Neural cell (in vitro differentiated cells): Measurements from ENCODE around the gene RRP1. TPM values are rescaled to one million over a fixed set of nuclear protein-coding genes. Genes with fewer than 3 reads are reported as not detected.
"Not testable (repeated sequence)": the region's sequence is repeated elsewhere in the genome, so short reads cannot be mapped to it uniquely, and the experiment has no call there.

Source experiments
- H2AFZ ChIP-seq: fragments of 200-600, 300-800 bp; sonication (generic), shearing (Covaris generic); 2 replicates; pipeline ENCODE4 v1.6.0; 2014; ENCODE audit warnings: low read depth, mild to moderate bottlenecking, antibody characterized with exemption, low read length, moderate library complexity
- H3F3A ChIP-seq: fragments of 200-600 bp; shearing (Covaris generic); 2 replicates; pipeline ENCODE4 v1.6.1; 2016; ENCODE audit warnings: mild to moderate bottlenecking, moderate library complexity, mixed read lengths, antibody characterized with exemption, low read length; ENCODE audit not compliant: insufficient read depth, poor library complexity, severe bottlenecking
- H3K27ac ChIP-seq: fragments of 200-600, 300-800 bp; sonication (generic), shearing (Covaris generic); 2 replicates; pipeline ENCODE4 v1.5.1; 2014; ENCODE audit warnings: mild to moderate bottlenecking, low read length, moderate library complexity
- H3K27me3 ChIP-seq: fragments of 300-800, 200-600 bp; sonication (generic), shearing (Covaris generic); 2 replicates; pipeline ENCODE4 v1.6.0; 2014; ENCODE audit warnings: mild to moderate bottlenecking, low read depth, low read length, moderate library complexity; ENCODE audit not compliant: insufficient read depth
- H3K36me3 ChIP-seq: fragments of 300-800, 200-600 bp; sonication (generic), shearing (Covaris generic); 2 replicates; pipeline ENCODE4 v1.5.1; 2014; ENCODE audit warnings: mild to moderate bottlenecking, antibody characterized with exemption, low read length, moderate library complexity; ENCODE audit not compliant: insufficient read depth
- H3K4me2 ChIP-seq: fragments of 300-800, 200-600 bp; sonication (generic), shearing (Covaris generic); 2 replicates; pipeline ENCODE4 v1.6.0; 2014; ENCODE audit warnings: mild to moderate bottlenecking, low read length
- H3K4me3 ChIP-seq: fragments of 300-800, 200-600 bp; sonication (generic), shearing (Covaris generic); 2 replicates; pipeline ENCODE4 v1.5.1; 2014; ENCODE audit warnings: mild to moderate bottlenecking, low read length, moderate library complexity
- H3K79me2 ChIP-seq: fragments of 200-600 bp; shearing (Covaris generic); replicated peaks from 2 replicates; pipeline ENCODE4 v1.6.0; 2014; ENCODE audit warnings: mild to moderate bottlenecking, low read length, moderate library complexity; ENCODE audit not compliant: insufficient read depth
- H3K9ac ChIP-seq: fragments of 300-800, 200-600 bp; sonication (generic), shearing (Covaris generic); 2 replicates; pipeline ENCODE4 v1.6.1; 2016; ENCODE audit warnings: mild to moderate bottlenecking, low read length, mixed read lengths
- H3K9me2 ChIP-seq: fragments of 200-600 bp; shearing (Covaris generic); 2 replicates; pipeline ENCODE4 v1.6.1; 2016; ENCODE audit warnings: mild to moderate bottlenecking, low read length, mixed read lengths; ENCODE audit not compliant: insufficient read depth
- H3K9me3 ChIP-seq: fragments of 200-600, 300-800 bp; sonication (generic), shearing (Covaris generic); 2 replicates; pipeline ENCODE4 v1.6.1; 2016; ENCODE audit warnings: mild to moderate bottlenecking, mixed run types, low read length, moderate library complexity, mixed read lengths
- H4K20me1 ChIP-seq: fragments of 200-600 bp; shearing (Covaris generic); 2 replicates; pipeline ENCODE4 v1.6.1; 2016; ENCODE audit warnings: mild to moderate bottlenecking, mixed run types; ENCODE audit not compliant: insufficient read depth
- EP300 ChIP-seq: fragments of 450-650 bp; conservative IDR thresholded peaks from 2 replicates; pipeline ENCODE4 v1.6.1; 2014; ENCODE audit warnings: antibody characterized with exemption, mild to moderate bottlenecking, moderate library complexity; ENCODE audit not compliant: poor library complexity, severe bottlenecking
- EZH2 ChIP-seq: fragments of 200-600, 300-800 bp; shearing (Covaris generic), sonication (generic); IDR thresholded peaks from 2 replicates; pipeline ENCODE4 v1.6.1; 2014; ENCODE audit warnings: antibody characterized with exemption, low read length, borderline replicate concordance, mild to moderate bottlenecking; ENCODE audit not compliant: insufficient read depth, poor library complexity, severe bottlenecking
- MXI1 ChIP-seq: fragments of 450-650 bp; conservative IDR thresholded peaks from 2 replicates; pipeline ENCODE4 v1.6.1; 2014; ENCODE audit warnings: antibody characterized with exemption, mild to moderate bottlenecking; ENCODE audit not compliant: poor library complexity, severe bottlenecking
- POLR2AphosphoS5 ChIP-seq: IDR thresholded peaks from 2 replicates; pipeline ENCODE4 v1.6.1; 2012
- RAD21 ChIP-seq: fragments of 450-650 bp; conservative IDR thresholded peaks from 2 replicates; pipeline ENCODE4 v1.6.1; 2014; ENCODE audit warnings: antibody characterized with exemption, mild to moderate bottlenecking, moderate library complexity
- TAF1 ChIP-seq: IDR thresholded peaks from 2 replicates; pipeline ENCODE4 v1.6.1; 2012; ENCODE audit warnings: low read depth
- polyA plus RNA-seq: library from polyadenylated mRNA; depleted of rRNA; stranded (reverse); fragments of >200 nt; gene quantifications from 2 replicates; pipeline ENCODE4 v1.2.3, GENCODE V29; 2014
- TF ChIP-seq, protein P1 (sequence below): fragments of 450-650 bp; IDR thresholded peaks from 2 replicates; pipeline ENCODE4 v1.5.1; 2014; ENCODE audit warnings: antibody characterized with exemption, mild to moderate bottlenecking, moderate library complexity; ENCODE audit not compliant: poor library complexity, severe bottlenecking
- TF ChIP-seq, protein P2 (sequence below): IDR thresholded peaks from 2 replicates; pipeline ENCODE4 v1.6.1; 2012; ENCODE audit warnings: borderline replicate concordance

Gene RRP1
- polyA plus RNA-seq, 1 donor from 2014 or later, result 35.8 TPM

DNA sequence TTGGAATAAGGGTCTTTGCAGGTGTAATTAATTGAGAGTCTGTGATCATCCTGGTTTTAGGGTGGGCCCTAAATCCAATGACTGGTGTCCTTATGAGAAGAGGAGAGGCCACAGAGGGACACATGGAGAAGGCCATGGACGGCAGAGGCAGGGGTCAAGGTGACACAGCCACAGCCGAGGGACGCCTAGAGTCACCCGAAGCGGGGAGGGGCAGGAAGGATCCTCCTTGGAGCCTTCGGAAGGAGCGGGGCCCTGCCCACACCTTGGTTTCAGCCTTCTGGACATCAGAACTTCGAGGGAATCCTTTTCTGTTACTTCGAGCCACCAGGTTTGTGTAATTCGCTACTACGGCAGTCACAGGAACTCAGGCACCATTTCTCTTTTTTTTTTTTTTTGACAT lies 31.1 kb downstream of the RRP1 start:
- Histone ChIP-seq H3K4me3 (no peak overlapping the region), H3K4me2 (no peak overlapping the region), H3K9ac (no peak overlapping the region), H2AFZ (no peak overlapping the region), H3K27me3 (no peaks in the 10 kb centered on the region), H3K27ac (no peak overlapping the region), H3K9me3 (no peaks in the 10 kb centered on the region), H3K36me3 (no peaks in the 10 kb centered on the region), H3K9me2 (no peaks in the 10 kb centered on the region), H3K79me2 (no peaks in the 10 kb centered on the region), H4K20me1 (no peaks in the 10 kb centered on the region), H3F3A (no peaks in the 10 kb centered on the region)
- TF ChIP-seq POLR2AphosphoS5 (no peak), MXI1 (no peak), EP300 (no peak), EZH2 (no peak), RAD21 (no peak), TAF1 (no peak)
- TF ChIP-seq, protein P1, sequence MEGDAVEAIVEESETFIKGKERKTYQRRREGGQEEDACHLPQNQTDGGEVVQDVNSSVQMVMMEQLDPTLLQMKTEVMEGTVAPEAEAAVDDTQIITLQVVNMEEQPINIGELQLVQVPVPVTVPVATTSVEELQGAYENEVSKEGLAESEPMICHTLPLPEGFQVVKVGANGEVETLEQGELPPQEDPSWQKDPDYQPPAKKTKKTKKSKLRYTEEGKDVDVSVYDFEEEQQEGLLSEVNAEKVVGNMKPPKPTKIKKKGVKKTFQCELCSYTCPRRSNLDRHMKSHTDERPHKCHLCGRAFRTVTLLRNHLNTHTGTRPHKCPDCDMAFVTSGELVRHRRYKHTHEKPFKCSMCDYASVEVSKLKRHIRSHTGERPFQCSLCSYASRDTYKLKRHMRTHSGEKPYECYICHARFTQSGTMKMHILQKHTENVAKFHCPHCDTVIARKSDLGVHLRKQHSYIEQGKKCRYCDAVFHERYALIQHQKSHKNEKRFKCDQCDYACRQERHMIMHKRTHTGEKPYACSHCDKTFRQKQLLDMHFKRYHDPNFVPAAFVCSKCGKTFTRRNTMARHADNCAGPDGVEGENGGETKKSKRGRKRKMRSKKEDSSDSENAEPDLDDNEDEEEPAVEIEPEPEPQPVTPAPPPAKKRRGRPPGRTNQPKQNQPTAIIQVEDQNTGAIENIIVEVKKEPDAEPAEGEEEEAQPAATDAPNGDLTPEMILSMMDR, result no peak
- TF ChIP-seq, protein P2, sequence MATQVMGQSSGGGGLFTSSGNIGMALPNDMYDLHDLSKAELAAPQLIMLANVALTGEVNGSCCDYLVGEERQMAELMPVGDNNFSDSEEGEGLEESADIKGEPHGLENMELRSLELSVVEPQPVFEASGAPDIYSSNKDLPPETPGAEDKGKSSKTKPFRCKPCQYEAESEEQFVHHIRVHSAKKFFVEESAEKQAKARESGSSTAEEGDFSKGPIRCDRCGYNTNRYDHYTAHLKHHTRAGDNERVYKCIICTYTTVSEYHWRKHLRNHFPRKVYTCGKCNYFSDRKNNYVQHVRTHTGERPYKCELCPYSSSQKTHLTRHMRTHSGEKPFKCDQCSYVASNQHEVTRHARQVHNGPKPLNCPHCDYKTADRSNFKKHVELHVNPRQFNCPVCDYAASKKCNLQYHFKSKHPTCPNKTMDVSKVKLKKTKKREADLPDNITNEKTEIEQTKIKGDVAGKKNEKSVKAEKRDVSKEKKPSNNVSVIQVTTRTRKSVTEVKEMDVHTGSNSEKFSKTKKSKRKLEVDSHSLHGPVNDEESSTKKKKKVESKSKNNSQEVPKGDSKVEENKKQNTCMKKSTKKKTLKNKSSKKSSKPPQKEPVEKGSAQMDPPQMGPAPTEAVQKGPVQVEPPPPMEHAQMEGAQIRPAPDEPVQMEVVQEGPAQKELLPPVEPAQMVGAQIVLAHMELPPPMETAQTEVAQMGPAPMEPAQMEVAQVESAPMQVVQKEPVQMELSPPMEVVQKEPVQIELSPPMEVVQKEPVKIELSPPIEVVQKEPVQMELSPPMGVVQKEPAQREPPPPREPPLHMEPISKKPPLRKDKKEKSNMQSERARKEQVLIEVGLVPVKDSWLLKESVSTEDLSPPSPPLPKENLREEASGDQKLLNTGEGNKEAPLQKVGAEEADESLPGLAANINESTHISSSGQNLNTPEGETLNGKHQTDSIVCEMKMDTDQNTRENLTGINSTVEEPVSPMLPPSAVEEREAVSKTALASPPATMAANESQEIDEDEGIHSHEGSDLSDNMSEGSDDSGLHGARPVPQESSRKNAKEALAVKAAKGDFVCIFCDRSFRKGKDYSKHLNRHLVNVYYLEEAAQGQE, result no peak

DNA sequence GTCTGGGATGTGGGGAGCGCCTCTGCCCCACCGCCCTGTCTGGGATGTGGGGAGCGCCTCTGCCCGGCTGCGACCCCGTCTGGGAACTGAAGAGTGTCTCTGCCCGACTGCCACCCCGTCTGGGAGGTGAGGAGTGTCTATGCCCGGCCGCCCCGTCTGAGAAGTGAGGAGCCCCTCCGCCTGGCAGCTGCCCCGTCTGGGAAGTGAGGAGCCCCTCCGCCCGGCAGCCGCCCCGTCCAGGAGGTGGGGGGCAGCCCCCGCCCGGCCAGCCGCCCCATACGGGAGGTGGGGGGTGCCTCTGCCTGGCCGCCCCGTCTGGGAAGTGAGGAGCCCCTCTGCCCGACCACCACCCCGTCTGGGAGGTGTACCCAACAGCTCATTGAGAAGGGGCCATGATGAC lies 32.8 kb downstream of the RRP1 start:
- H3K9ac ChIP-seq, H3F3A ChIP-seq, H3K27ac ChIP-seq, H3K9me3 ChIP-seq, H4K20me1 ChIP-seq, H3K79me2 ChIP-seq, H3K27me3 ChIP-seq, H3K36me3 ChIP-seq, H2AFZ ChIP-seq, H3K4me3 ChIP-seq, H3K4me2 ChIP-seq, H3K9me2 ChIP-seq: not testable (repeated sequence)

DNA sequence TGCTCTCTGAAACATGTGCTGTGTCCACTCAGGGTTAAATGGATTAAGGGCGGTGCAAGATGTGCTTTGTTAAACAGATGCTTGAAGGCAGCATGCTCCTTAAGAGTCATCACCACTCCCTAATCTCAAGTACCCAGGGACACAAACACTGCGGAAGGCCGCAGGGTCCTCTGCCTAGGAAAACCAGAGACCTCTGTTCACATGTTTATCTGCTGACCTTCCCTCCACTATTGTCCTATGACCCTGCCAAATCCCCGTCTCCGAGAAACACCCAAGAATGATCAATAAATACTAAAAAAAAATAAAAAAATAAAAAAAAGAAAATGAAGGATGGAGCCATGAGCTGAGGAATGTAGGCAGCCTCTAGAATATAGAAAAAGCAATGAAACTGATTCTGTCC lies 33.4 kb downstream of the RRP1 start:
- not testable (repeated sequence) for H3K36me3 ChIP-seq, H3K9ac ChIP-seq, H3K9me2 ChIP-seq, H3F3A ChIP-seq, H3K27ac ChIP-seq, H3K27me3 ChIP-seq, H3K4me2 ChIP-seq, H3K4me3 ChIP-seq, H3K79me2 ChIP-seq, H2AFZ ChIP-seq, H3K9me3 ChIP-seq, H4K20me1 ChIP-seq
